ENCODE measurements around the gene RB1.

RB1 gene

DNA sequence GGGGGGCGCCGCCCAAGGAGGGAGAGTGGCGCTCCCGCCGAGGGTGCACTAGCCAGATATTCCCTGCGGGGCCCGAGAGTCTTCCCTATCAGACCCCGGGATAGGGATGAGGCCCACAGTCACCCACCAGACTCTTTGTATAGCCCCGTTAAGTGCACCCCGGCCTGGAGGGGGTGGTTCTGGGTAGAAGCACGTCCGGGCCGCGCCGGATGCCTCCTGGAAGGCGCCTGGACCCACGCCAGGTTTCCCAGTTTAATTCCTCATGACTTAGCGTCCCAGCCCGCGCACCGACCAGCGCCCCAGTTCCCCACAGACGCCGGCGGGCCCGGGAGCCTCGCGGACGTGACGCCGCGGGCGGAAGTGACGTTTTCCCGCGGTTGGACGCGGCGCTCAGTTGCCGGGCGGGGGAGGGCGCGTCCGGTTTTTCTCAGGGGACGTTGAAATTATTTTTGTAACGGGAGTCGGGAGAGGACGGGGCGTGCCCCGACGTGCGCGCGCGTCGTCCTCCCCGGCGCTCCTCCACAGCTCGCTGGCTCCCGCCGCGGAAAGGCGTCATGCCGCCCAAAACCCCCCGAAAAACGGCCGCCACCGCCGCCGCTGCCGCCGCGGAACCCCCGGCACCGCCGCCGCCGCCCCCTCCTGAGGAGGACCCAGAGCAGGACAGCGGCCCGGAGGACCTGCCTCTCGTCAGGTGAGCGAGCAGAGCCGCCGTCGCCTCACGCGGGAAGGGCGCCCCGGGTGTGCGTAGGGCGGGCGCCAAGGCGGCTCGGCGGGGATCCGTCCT lies at the start of gene RB1:
TSS of gene RB1 (plus strand) at position 393 of the 784 bp plus-strand sequence. CDS start at position 555, 162 bp downstream.
- peak; percentile 94 for DNase-seq

DNA sequence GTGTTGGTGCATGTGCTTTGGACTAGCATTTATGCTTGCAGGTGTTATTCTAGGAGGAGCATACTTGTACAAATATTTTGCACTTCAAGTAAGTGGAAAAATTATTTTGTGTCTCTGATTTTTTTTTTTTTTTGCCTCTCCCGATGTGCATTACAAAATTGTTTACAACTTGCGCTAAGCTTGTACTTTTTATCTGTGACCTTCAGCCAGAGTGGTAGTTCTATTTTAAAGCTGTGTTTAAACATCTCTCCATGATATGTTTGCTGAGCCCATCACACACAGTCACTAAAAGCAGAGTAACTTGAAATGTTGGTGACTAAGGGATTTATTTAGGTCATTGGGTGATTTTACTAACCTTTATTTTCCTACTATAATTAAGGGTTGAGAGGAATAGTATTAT lies 49.7 kb upstream of the RB1 start:
- no peak for DNase-seq

DNA sequence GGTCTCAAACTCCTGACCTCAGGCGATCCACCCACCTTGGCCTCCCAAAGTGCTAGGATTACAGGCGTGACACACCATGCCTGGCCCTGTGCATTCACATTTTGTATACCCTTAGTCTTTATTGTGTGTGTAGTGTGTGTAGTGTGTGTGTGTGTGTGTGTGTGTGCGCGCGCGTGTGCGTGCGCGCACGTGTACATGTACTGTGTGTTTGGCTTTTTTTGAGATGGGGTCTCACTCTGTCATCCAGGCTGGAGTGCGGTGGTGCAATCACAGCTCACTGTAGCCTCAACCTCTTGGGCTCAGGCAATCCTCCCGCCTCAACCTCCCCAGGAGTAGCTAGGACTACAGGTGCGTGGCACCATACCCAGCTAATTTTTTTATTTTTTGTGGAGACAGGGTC lies 48.5 kb upstream of the RB1 start:
- no peak for DNase-seq

DNA sequence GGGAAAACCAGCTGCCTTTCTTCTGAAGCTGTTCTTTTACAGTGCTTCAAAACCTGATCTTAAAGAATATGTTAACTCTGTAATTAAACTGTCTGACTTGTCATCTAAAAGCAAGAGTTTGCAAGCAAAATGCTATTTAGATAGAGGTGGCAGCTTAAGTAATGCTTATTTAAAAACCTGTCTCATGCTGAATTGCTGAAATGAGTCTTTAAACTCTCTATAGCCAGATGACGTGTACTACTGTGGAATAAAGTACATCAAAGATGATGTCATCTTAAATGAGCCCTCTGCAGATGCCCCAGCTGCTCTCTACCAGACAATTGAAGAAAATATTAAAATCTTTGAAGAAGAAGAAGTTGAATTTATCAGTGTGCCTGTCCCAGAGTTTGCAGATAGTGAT lies 47.6 kb upstream of the RB1 start:
- DNase-seq, result no peak

DNA sequence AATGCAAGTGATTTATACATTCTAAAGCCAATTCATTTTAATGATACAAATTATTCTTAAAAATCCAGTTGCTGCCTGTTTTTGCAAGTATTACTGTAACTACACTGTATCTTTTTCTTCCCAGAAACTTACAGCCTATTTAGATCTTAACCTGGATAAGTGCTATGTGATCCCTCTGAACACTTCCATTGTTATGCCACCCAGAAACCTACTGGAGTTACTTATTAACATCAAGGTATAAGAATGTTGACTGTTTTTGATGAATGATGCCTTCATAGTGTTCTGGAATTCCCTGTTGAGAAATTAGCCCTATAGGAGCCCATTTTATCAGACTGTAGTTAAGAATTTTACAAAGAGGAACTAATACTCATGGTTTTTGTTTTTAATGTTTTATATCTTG lies 45.5 kb upstream of the RB1 start:
- no peak for DNase-seq

DNA sequence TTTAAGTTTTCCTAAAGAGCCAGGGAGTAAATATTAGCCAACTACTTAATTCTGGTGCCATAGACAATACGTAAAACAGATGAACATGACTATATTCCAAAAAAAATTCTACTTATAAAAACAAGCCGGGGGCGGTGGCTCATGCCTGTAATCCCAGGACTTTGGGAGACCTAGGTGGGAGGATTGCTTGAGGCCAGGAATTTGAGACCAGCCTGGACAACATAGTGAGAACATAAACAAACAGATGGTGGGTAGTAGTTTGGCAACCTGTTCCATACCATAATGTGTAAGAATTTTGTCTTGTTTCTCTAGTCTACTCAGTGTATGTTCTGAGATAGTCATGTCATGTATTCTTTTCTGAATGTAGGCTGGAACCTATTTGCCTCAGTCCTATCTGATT lies 45.1 kb upstream of the RB1 start:
- DNase-seq, result no peak

DNA sequence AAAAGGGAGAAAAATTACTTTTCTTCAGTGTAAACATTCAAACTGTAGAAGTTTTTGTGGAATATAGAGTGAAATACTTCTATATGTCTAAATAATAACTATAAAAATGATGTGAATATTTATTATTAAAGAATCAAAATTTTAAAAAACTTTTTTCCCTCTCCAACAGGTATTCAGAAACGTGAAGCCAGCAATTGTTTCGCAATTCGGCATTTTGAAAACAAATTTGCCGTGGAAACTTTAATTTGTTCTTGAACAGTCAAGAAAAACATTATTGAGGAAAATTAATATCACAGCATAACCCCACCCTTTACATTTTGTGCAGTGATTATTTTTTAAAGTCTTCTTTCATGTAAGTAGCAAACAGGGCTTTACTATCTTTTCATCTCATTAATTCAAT lies 42.6 kb upstream of the RB1 start:
- DNase-seq, result no peak

DNA sequence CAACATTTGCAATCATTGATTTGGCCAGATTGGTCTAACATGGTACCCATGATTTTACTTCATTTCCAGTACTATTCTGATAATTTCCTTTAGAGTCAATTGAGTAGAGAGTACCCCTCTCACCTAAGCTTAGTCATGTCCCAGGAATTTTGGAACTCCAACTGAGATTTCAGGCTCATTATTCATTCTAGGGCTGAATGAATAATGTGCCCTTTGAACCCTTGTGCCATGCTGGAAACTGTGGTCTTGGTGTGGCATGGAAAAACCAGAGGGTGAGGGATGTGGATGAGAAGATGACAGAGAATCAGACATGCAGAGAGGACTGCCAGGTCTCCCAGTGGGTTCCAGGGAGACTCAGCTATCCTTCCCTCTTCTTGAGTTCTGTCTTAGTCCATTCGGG lies 40.4 kb upstream of the RB1 start:
- no peak for DNase-seq

DNA sequence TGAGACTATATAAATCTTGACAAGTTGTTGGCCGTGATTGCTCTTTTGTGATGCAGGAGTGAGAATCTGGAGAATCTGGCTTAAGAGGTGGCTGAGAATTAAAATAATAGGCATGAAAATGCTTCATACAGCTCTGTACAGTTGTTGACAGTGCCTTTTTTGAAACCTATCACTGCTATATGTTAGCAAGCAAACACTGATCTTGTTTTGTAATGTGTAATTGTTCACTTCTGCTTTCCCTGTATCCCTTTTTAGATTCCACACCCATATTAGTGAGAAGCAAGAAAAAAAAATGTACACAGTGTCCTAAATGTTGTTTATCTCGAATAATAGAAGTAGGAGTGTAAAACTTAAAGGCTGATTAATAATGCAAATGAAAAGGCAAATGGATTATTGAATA lies 39.5 kb upstream of the RB1 start:
- DNase-seq, result no peak

DNA sequence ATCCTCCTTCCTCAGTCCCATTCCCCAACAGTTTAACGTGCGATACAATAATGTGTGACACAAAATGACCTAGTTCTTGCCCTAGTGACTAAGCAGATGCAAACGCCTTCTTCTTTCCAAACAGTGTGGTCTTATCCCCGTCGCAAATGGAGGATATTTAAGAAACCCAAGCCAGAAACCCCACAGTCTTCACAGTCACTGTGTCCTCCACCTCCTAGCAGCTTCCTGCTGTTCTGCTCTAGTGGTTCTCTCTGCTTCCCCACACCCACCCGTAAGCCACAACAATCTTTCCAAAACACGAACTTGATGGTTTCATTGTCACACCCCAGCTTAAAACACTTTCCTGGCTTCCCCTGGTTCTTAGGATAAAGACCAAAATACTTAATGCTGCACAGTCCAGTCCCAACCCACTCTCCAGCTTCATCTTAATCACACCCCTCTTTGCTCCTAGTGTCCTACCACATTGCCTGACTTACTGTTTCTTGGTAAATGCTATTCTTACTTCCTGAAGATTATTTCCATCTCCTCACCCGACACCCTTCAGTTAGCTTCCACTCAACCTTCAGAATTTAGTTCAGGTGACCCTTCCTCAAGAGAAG lies 38.2 kb upstream of the RB1 start:
- DNase-seq, result no peak

DNA sequence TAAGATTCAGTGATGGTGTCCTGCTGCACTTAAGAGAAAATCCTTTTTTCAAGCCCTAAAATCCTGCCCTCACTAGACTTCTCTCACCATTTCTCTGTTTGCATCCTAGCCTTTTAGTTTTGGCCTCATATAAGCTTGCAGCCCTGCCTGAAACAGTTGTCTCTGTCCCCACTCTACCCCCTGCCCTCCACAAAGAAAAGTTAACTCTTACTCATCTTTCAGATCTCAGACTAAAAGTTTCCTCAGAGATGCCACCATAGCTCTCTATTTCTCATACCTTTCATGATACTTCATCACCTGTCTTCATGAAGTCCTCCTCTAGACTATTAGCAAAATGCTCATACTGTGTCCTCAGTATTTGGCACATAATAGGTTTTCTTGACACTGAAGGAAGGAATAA lies 37.4 kb upstream of the RB1 start:
- no peak for DNase-seq

DNA sequence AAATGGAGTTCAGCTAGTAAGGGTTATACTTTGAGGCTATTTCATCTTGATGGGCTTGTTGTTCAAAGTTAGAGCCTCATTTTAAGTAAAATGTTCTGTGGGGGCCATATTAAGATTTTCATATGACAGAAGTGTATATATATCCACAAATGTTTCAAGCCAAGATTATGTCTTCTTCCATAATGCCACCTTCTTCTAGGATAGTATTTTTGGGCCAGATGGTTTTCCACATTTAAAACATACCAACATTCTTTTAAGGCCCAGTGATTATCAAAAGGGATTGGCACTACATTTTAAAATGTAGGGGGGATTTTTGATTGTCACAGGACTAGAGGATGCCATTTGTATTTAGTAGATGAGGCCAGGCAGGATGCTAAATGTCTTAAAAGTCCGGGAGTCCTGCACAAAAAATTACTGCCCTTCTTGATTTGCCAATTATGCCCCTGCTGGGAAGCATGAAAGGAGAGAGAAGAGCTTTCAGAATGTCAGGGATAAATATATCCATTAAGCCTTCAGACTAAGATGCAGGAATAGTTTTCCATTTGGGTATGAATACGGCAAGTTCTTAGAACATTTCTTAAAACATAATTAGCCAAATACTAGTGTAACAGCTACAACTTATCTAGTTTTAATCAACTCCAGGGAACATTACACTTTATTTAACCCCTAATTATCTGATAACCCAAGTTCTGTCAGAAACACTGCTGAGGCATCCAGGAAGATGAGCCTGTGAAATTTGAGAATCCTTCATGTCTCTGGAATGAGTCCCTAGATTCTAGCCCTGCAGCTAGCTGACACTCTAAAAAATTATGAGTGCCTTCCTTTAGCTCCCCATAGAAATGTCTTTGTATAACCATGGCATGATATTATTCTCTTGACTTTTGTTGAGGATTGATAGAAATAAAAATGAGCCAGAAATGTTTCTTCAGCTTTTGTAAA lies 36.6 kb upstream of the RB1 start:
- no peak for DNase-seq

DNA sequence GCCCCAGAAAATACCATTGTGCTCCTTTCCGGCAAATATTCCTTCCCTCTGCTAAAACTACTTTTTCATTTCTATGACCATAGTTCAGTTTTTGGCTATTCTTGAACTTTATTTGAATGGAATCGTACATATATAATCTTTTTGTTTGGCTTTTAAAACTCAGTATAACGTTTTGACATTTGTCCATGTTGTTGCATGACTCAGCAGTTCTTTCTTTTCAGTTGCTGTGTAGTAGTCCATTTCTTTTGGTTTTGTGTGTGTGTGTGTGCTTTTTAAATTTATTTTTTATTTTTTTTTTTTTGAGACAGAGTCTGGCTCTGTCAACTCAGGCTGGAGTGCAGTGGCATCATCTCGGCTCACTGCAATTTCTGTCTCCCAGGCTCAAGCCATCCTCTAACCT lies 35.5 kb upstream of the RB1 start:
- DNase-seq, result no peak

DNA sequence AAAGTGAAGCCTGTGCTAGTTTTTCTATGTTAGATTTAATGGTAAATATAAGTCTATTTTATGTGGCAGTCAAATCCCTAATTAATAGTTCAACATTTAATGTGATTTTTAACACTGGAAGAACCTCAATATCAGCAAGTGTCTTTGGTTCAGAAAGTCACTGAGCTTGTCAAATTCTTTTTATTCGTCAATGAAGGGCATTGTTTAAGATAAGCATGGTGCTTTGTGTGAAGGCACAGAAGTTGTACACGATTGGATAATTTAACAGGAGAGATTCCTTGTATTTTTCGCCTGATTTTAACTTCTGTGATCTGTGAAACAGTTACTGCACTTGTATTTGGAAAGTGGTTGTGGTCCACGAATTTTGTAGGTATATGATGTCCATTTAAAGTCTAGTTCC lies 30.2 kb upstream of the RB1 start:
- DNase-seq, result no peak

DNA sequence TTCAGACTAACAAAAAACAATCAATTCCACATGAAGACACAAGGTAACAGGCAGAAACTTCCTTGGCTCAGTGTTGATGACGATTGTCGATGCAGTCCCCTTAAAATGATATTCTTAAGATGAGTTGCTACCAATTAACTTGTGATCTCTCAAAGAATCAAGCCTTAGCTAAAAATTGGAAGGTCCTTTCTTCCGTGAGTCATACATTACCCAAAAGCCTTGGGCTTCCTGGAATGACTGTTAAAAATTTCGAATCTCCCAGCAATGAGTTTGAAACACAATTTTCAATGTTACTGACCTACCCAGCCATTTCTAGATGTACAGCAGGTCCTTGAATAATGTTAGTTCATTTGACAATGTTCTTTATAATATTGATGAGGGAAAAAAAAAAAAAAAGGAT lies 28.0 kb upstream of the RB1 start:
- DNase-seq, result no peak

DNA sequence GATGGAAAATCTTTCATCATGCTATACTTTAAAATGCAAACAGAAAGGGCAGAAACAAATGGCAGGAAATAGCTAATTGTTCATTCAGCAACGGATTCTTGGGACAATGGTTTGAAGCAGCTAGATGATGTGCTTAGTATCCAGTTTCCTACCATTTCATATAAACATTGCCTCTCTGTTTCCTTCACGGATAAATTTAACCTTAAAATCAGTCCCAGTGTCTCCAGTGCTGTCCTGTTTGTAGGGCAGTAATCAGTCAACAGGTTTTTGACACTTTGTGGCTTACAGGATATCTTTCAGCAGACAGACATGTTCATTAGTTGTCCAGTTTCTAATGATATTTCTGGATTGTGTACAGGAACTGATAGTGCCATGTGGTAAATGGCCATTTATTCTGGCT lies 24.7 kb upstream of the RB1 start:
- no peak for DNase-seq

DNA sequence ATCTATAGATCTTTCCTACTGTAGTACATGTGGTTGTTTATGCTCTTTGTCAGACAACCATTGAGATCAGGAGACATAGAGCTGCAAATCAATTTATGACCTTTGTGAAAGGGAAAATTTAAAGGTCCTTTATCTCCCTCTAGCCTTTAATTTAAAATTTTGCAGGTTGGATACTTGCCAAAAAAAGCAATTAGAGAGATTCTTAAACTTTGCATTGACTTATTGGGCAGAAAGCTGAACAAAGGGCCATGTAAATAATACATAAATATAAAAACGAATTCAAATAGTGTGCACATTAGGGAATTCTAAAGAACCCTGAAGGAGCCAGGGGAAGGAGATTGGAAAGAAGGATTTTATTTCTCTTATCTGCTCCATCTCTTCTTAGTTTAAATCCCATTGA lies 22.0 kb upstream of the RB1 start:
- DNase-seq, result no peak

DNA sequence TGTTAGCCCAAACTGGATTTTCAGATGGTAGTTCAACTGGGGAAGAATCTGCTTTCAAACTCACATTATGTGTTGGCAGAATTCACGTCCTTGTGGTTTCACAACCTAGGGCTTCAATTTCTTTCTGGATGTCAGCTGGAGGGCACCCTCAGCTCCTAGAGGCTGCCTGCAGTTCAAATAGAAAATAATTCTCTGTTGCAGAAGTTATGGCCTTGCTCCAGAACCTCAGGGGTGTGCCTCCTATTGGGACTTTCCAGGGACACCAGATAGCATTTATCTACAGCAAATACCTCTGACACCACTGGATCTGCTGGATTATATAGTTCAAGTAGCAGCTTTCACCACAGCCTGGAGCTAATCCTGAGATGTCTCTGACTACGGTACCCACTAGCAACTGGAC lies 11.8 kb upstream of the RB1 start:
- DNase-seq, result no peak

DNA sequence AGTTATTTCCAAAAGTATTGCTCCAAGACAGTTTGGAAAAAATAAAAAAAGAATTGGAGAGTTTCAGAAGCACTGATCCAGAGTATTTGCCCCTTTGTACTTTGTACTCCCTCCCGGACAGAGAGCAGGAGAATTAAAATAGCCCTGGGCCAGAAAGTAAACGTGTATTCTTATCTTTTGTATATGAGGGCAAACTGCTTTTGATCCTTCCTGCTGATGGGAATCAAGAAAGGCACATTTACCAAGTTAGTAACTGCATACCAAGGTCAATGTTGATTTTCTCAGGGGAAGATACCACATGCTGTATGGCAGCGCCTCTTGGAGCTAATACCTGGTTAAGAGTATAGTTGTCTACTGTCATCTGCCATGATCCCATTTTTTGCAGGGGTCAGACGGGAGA lies 10.9 kb upstream of the RB1 start:
- DNase-seq, result no peak

DNA sequence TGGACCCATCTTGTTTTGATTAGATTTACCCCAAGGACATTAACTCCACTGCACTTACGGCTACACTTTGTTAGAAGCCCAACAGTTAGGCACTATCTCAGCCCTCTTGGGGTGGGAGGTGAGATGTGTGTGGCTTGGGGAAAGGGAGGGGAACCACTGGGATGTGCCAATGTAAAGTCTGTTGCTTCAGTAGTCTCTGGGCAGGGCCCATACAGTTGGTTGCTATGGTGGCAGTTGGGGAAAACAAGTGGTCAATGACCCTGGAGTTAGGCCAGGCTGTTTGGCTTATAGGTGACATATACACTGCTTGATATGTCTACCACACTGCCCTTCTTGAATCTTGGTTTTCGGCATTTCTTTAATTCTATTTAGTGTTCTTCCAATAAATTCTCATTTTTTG lies 8.9 kb upstream of the RB1 start:
- DNase-seq, result no peak

DNA sequence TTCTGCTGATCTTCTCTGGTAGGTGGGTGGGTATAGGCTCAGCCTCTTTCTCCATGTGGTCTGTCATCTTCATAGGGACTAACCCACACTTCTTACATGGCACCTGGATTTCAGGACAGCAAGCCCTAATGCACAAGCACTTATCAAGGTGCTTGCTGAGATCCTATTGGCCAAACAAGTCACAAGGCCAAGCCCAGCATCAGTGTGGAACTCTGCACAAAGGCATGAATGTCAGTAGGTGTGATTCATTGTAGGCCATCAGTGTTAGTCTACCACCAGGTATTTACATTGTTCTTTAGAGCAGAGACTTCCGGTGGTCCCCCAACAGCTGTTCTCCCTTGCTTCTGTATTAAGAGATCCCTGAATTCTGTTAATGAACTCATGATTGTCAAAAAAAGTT lies 8.3 kb upstream of the RB1 start:
- DNase-seq, result no peak

DNA sequence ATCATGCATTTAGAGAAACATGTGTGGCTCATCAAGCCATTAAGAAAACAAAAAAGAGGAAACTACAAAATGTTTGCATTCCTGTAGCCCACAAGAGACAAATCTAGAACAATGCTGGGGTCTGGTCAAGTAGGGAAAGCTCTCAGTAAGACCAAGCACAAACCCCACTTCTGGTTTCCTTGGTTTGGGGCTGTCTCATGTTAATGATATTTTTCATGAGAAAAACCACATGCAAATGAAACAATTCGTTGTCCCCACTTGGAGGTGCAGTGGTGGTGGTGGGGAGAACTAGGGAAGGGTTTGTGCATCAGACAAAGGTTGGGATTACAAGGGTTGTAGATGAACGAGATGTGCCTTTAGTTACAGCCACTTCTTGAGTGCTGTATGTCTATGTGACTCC lies 7.0 kb upstream of the RB1 start:
- DNase-seq, result no peak

DNA sequence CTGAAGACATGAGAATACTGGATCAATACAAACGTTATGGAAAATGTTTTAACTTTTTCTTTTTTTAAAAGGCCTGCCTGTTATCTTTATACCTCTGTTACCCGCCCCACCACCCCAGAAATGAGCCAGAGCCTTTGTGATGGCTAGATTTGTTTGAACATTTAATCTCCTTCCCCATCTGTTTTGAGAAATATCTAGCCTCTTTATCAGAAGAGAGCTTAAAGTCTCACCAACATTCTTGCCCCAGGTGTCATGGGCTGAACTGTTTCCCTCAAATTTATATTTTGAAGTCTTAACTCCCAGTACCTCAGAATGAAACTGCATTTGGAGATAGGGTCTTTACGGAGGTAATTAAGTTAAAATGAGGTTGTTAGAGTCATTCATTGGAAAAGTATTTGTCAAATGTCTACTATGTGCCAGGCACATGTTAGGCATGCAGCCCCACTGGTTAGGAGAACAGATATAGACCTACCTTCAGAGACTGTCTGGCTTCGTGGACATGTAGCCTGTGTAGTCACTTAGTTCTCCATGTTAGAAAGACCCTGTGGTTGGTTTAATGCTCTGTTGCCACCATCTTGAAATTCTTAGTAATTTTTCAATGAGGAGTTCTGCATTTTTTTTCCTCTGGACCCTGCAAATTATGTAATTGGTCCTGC lies 6.3 kb upstream of the RB1 start:
- DNase-seq, result no peak
